Activated CD8-positive, alpha-beta memory T cell treated with anti-CD3 and anti-CD28 coated beads, Interleukin-2, amount 10 ng/mL, durations not matched to agents 7 days and 5 days (primary cell): ENCODE data around the gene CCDC73. TPM values are rescaled to one million over a fixed set of nuclear protein-coding genes. Genes with fewer than 3 reads are reported as not detected.
A peak's percentile ranks its signal among the peaks of the same experiment; 100 is the strongest.

Source experiments
- ATAC-seq: fragments of 150-1000 bp; cut with Tn5 transposase; one replicate; pipeline ENCODE4 v1.10.0; 2021; ENCODE audit warnings: moderate library complexity
- CTCF ChIA-PET: fragments of 350-600 bp; sonication (Branson Sonifier 250); formaldehyde crosslinking; loops from one replicate; lab custom pipeline; 2021; ENCODE audit warnings: antibody characterized with exemption; lab: Charles Lee
- DNase-seq: peaks from one replicate; pipeline ENCODE4 v3.0.0-alpha.2; 2020
- H3K27ac Mint-ChIP-seq: one replicate; pipeline ENCODE4 v1.8.0; 2021; ENCODE audit warnings: mild to moderate bottlenecking, mixed read lengths
- H3K27me3 Mint-ChIP-seq: one replicate; pipeline ENCODE4 v1.8.0; 2021; ENCODE audit warnings: mixed read lengths
- H3K36me3 Mint-ChIP-seq: one replicate; pipeline ENCODE4 v1.8.0; 2021; ENCODE audit warnings: mild to moderate bottlenecking, mixed read lengths
- H3K4me1 Mint-ChIP-seq: one replicate; pipeline ENCODE4 v1.8.0; 2021; ENCODE audit warnings: mixed read lengths
- H3K4me3 Mint-ChIP-seq: one replicate; pipeline ENCODE4 v1.8.0; 2021; ENCODE audit warnings: mild to moderate bottlenecking, moderate library complexity, mixed read lengths
- H3K9me3 Mint-ChIP-seq: one replicate; pipeline ENCODE4 v1.8.0; 2022; ENCODE audit warnings: low read depth, mixed read lengths
- total RNA-seq, 2 experiments: library from RNA; stranded (reverse); gene quantifications; one replicate each; pipeline ENCODE4 v1.2.3, GENCODE V29; 2021

Gene CCDC73
- total RNA-seq, 2 experiments from 2014 or later = 0.47 TPM; not detected in 1

- no peak for ATAC-seq
- peak; percentile 45 for DNase-seq
- Mint-ChIP-seq H3K27ac (peak overlapping the region; percentile 36), H3K36me3 (peaks cover 42% of the 10 kb centered on the region), H3K4me3 (no peak overlapping the region), H3K9me3 (no peaks in the 10 kb centered on the region), H3K27me3 (no peaks in the 10 kb centered on the region), H3K4me1 (peaks cover 46% of the 10 kb centered on the region)
- CTCF ChIA-PET = interaction anchor here (1.3 kb wide), 1 partner anchor 19 kb away, joined by 3 read pairs; no protein-coding TSS in a partner anchor
Measured at GRCh38 chr11:32586576-32587190, 207.8 kb downstream of the CCDC73 start.

- Mint-ChIP-seq H3K4me3 (peak overlapping the region; percentile 99), H3K9me3 (no peaks in the 10 kb centered on the region), H3K4me1 (peaks cover 44% of the 10 kb centered on the region), H3K36me3 (peaks cover 30% of the 10 kb centered on the region), H3K27me3 (no peaks in the 10 kb centered on the region), H3K27ac (peak overlapping the region; percentile 99)
- ATAC-seq = no peak
- DNase-seq = no peak
- CTCF ChIA-PET = interaction anchor here (1.7 kb wide), 1 partner anchor 12 kb away, joined by 4 read pairs; no protein-coding TSS in a partner anchor
Measured at GRCh38 chr11:32584921-32585320, 209.5 kb downstream of the CCDC73 start.

DNA sequence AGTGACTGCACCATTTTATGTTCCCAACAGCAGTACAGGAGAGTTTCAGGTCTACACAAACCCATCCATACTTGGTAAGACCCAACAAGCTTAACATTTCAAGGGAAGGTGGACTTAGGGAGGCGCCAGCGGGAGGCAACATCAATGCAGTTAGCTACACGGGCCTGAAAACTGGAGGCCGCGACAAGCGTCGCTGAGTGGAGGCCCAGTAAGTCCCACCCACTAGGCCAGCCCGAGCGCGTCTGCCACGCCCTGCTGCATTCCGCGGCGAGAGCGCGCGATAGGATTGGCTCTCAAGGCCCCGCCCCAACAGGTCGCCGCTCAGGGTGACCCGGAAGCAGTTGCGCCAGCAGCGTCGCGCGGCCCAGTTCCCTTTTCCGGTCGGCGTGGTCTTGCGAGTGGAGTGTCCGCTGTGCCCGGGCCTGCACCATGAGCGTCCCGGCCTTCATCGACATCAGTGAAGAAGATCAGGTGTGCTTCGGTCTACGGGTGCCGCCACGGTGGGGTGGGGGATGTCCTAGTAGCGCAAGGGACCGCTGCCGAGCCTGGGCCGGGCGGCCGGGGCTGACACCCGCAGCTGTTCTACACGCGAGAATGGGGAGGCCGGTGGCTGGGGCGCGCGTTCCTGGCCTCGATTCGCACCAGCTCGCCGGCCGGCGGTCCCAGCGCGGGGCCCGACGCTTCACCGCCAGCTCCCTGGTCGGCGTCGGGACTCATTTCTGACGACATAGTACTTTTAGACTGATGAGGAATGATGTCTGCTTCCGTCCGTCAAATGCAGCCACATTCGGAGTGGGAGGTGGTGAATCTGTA lies 210.8 kb downstream of the CCDC73 start, which contains the start of gene EIF3M:
EIF3M (plus strand) TSS at position 373 of the 813 bp plus-strand sequence; CDS start at position 430, 57 bp downstream.
- CTCF ChIA-PET = interaction anchor here (1.1 to 1.7 kb wide), 3 partner anchors 13 to 260 kb away, joined by 3 to 4 read pairs (median 3); no protein-coding TSS in a partner anchor
- Mint-ChIP-seq H3K4me3 (peak within 1 kb of the TSS; percentile 99), H3K9me3 (no peaks in the 10 kb centered on the region), H3K27ac (peak within 1 kb of the TSS; percentile 99), H3K27me3 (no peaks in the 10 kb centered on the region), H3K36me3 (peaks cover 22% of the 10 kb centered on the region), H3K4me1 (peaks cover 39% of the 10 kb centered on the region)
- DNase-seq = peak; percentile 97
- peak; percentile 99 for ATAC-seq

DNA sequence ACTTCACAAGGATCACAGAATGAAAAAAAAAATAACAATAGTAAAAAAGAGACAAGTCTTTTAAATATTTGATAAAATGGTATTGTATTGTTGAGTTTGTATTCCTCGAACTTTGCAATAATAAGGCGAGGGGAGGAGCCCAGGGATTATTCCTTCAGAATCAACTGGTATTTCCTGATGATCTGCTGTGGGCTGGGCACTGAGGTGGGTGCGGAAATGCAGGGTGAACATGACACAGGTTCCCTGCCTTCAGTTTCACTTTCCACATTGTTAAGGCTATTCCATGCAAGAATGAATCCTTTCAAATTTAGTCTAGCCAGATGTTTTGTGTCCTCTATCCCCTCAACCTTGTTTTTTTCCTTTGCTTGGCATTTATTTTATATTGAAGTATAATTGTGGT lies 212.9 kb downstream of the CCDC73 start:
- Mint-ChIP-seq H3K9me3 (no peaks in the 10 kb centered on the region), H3K27me3 (no peaks in the 10 kb centered on the region), H3K27ac (no peak overlapping the region), H3K4me3 (no peak overlapping the region), H3K36me3 (peaks cover 12% of the 10 kb centered on the region), H3K4me1 (peaks cover 26% of the 10 kb centered on the region)
- no peak for ATAC-seq
- CTCF ChIA-PET = no interaction called here
- DNase-seq = no peak

DNA sequence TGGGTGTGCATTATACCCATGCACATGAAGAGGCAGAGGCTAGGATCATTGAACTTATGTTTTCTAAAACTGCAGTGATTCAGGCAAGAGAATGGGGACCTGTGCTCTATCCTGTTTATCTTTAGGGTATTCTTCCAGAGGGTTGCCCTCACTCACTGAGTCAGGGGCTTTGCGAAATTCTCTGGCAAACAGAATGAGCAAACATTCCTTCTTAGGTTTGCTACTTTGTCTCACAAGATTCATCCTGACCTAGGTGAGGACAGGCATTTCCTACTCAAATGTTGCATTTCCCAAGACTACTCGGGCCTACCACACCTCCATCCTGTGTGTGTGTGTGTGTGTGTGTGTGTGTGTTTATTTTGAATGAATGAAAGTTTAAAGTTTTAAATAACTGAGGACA lies 213.5 kb downstream of the CCDC73 start:
- DNase-seq = no peak
- no peaks in the 10 kb centered on the region for H3K9me3 Mint-ChIP-seq
- no peak overlapping the region for H3K4me3 Mint-ChIP-seq
- CTCF ChIA-PET = interaction anchor here (0.8 kb wide), 1 partner anchor 14 kb away, joined by 3 read pairs; no protein-coding TSS in a partner anchor
- no peaks in the 10 kb centered on the region for H3K27me3 Mint-ChIP-seq
- peaks cover 20% of the 10 kb centered on the region for H3K4me1 Mint-ChIP-seq
- ATAC-seq = no peak
- no peak overlapping the region for H3K27ac Mint-ChIP-seq
- peaks cover 11% of the 10 kb centered on the region for H3K36me3 Mint-ChIP-seq

GRCh38 chr11:32576456-32576855 lies 218.0 kb downstream of the CCDC73 start:
- CTCF ChIA-PET = no interaction called here
- Mint-ChIP-seq H3K4me3 (no peak overlapping the region), H3K4me1 (no peaks in the 10 kb centered on the region), H3K27me3 (no peaks in the 10 kb centered on the region), H3K36me3 (no peaks in the 10 kb centered on the region), H3K27ac (no peak overlapping the region), H3K9me3 (no peaks in the 10 kb centered on the region)
- no peak for DNase-seq
- no peak for ATAC-seq

- Mint-ChIP-seq H3K4me3 (no peak overlapping the region), H3K36me3 (no peaks in the 10 kb centered on the region), H3K27ac (no peak overlapping the region)
Measured at GRCh38 chr11:32575070-32575469, 219.4 kb downstream of the CCDC73 start.

GRCh38 chr11:32574421-32574820 lies 220.0 kb downstream of the CCDC73 start:
- Mint-ChIP-seq H3K27ac (no peak overlapping the region), H3K9me3 (no peaks in the 10 kb centered on the region), H3K36me3 (no peaks in the 10 kb centered on the region), H3K4me3 (no peak overlapping the region), H3K27me3 (peaks cover 5% of the 10 kb centered on the region), H3K4me1 (no peaks in the 10 kb centered on the region)
- CTCF ChIA-PET = no interaction called here
- ATAC-seq (no peak), DNase-seq (no peak)

More at GRCh38 chr11:32575070-32575469, 219.4 kb downstream of the CCDC73 start:
- Mint-ChIP-seq H3K27me3 (peaks cover 5% of the 10 kb centered on the region), H3K4me1 (no peaks in the 10 kb centered on the region), H3K9me3 (no peaks in the 10 kb centered on the region)
- CTCF ChIA-PET = no interaction called here
- DNase-seq (no peak), ATAC-seq (no peak)

GRCh38 chr11:32573228-32573627 lies 221.2 kb downstream of the CCDC73 start:
- DNase-seq (no peak), ATAC-seq (no peak)
- Mint-ChIP-seq H3K36me3 (no peaks in the 10 kb centered on the region), H3K4me3 (no peak overlapping the region), H3K27ac (no peak overlapping the region), H3K9me3 (no peaks in the 10 kb centered on the region), H3K27me3 (peaks cover 5% of the 10 kb centered on the region), H3K4me1 (no peaks in the 10 kb centered on the region)
- CTCF ChIA-PET = no interaction called here

GRCh38 chr11:32571039-32571438 lies 223.4 kb downstream of the CCDC73 start:
- DNase-seq (no peak), ATAC-seq (no peak)
- no peaks in the 10 kb centered on the region for H3K9me3 Mint-ChIP-seq
- no peak overlapping the region for H3K4me3 Mint-ChIP-seq
- H3K36me3 Mint-ChIP-seq = no peaks in the 10 kb centered on the region
- CTCF ChIA-PET = no interaction called here
- H3K4me1 Mint-ChIP-seq = peaks cover 12% of the 10 kb centered on the region
- peaks cover 5% of the 10 kb centered on the region for H3K27me3 Mint-ChIP-seq
- no peak overlapping the region for H3K27ac Mint-ChIP-seq

- no peaks in the 10 kb centered on the region for H3K36me3 Mint-ChIP-seq
- ATAC-seq (no peak), DNase-seq (no peak)
- peaks cover 12% of the 10 kb centered on the region for H3K4me1 Mint-ChIP-seq
- H3K4me3 Mint-ChIP-seq = no peak overlapping the region
- H3K27ac Mint-ChIP-seq = no peak overlapping the region
- CTCF ChIA-PET = no interaction called here
- no peaks in the 10 kb centered on the region for H3K9me3 Mint-ChIP-seq
- H3K27me3 Mint-ChIP-seq = peaks cover 5% of the 10 kb centered on the region
Measured at GRCh38 chr11:32569313-32569881, 225.1 kb downstream of the CCDC73 start.

DNA sequence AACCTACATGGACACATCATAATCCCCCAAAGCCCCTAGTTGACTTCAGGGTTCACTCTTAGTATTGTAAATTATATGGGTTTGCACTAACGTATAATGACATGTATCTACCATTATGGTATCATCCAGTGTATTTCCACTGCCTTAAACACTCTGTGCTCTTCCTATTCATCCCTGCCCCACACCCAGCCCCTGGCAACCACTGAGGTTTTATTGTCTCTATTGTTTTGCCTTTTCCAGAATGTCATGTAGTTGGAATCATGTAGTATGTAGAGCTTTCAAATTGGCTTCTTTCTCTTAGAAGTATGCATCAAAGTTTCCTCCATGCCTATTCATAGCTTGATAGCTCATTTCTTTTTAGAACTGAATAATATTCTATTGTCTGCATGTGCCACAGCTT lies 227.3 kb downstream of the CCDC73 start:
- CTCF ChIA-PET = interaction anchor here (1.1 kb wide), 1 partner anchor 13 kb away, joined by 3 read pairs; no protein-coding TSS in a partner anchor
- ATAC-seq = no peak
- Mint-ChIP-seq H3K36me3 (no peaks in the 10 kb centered on the region), H3K27me3 (peaks cover 5% of the 10 kb centered on the region), H3K27ac (peak overlapping the region; percentile 47), H3K4me1 (peaks cover 12% of the 10 kb centered on the region), H3K4me3 (no peak overlapping the region), H3K9me3 (no peaks in the 10 kb centered on the region)
- no peak for DNase-seq

DNA sequence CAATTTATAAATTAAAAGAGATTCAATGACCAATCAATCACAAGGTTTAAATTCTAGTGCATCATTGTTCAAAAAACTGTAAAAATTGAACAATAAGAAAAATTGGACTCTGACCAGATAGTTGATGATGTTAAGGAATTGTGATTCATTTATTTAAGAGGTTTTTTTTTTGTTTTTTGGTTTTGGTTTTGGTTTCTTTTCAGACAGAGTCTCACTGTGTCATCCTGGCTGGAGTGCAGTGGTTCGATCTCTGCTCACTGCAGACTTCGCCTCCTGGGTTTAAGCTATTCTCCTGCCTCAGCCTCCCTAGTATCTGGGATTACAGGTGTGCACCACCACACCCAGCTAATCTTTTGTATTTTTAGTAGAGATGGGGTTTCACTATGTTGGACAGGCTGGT lies 227.9 kb downstream of the CCDC73 start:
- H3K9me3 Mint-ChIP-seq = no peaks in the 10 kb centered on the region
- DNase-seq (no peak), ATAC-seq (peak; percentile 51)
- peaks cover 12% of the 10 kb centered on the region for H3K4me1 Mint-ChIP-seq
- H3K4me3 Mint-ChIP-seq = no peak overlapping the region
- H3K27ac Mint-ChIP-seq = peak overlapping the region; percentile 47
- CTCF ChIA-PET = no interaction called here
- peaks cover 5% of the 10 kb centered on the region for H3K27me3 Mint-ChIP-seq
- no peaks in the 10 kb centered on the region for H3K36me3 Mint-ChIP-seq
